Measurements from ENCODE around the gene GRIPAP1.
A peak's percentile ranks its signal among the peaks of the same experiment; 100 is the strongest.

Gene GRIPAP1, protein sequence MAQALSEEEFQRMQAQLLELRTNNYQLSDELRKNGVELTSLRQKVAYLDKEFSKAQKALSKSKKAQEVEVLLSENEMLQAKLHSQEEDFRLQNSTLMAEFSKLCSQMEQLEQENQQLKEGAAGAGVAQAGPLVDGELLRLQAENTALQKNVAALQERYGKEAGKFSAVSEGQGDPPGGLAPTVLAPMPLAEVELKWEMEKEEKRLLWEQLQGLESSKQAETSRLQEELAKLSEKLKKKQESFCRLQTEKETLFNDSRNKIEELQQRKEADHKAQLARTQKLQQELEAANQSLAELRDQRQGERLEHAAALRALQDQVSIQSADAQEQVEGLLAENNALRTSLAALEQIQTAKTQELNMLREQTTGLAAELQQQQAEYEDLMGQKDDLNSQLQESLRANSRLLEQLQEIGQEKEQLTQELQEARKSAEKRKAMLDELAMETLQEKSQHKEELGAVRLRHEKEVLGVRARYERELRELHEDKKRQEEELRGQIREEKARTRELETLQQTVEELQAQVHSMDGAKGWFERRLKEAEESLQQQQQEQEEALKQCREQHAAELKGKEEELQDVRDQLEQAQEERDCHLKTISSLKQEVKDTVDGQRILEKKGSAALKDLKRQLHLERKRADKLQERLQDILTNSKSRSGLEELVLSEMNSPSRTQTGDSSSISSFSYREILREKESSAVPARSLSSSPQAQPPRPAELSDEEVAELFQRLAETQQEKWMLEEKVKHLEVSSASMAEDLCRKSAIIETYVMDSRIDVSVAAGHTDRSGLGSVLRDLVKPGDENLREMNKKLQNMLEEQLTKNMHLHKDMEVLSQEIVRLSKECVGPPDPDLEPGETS

DNA sequence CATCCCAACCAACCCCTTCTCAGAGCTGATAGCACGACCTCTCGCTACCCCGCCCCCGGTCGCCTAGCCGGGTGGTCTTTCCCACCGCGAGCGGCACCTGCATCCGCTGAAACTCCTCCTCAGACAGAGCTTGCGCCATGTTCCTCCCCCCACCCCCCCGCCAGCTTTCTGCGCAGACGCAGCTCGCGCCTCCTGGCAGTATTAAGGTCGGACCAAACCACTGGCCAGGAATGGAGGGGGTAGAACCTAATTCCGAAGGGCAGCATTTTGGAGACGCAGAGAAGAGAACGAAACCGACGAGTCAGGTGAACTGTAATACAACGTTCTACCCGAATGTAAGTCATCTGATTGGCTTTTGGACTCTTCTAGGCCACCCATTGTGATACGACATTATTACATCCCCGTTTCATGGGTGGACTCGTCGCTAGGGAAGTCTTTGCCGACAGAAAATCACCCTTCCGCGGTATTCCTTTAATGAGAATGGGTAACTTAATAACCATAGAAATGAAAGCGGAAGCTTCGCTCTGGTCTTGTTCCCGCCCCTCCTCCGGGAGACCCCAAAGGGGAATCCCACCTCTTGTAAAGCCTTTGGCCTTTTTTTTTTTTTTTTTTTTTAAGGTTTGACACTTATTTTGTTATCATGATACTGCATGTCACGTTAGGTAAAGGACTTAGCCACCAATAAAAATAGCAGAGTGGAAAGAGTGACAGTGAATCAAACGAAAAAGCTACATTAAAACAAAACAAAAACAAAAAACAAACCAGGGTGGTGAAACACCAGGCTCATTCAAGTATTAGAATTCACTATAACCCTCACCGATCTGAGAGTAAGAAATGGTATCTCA lies at the start of gene GRIPAP1:
GRIPAP1 (minus strand) TSS at position 174 of the 845 bp plus-strand sequence; CDS start at position 139, 35 bp downstream.
- DNase-seq (ENCODE audit: low read depth in 2 of 2), result peak; percentile 44 to 49

DNA sequence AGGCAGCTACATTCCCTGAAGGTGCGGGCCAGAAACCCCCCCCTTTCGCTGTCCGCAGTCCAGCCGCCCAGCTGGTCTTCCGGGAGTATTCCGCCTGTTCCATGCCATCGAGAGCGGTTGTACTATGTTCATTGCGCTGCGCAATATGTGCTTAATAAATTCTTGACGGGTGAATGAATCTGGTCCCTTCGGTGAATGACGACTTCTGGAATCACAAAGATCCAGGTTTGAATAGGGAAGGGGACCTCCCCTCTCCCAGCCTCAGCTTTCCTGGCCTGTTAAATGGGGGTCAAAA lies 41.9 kb upstream of the GRIPAP1 start:
- no peak for DNase-seq (ENCODE audit: low read depth in 2 of 2)

DNA sequence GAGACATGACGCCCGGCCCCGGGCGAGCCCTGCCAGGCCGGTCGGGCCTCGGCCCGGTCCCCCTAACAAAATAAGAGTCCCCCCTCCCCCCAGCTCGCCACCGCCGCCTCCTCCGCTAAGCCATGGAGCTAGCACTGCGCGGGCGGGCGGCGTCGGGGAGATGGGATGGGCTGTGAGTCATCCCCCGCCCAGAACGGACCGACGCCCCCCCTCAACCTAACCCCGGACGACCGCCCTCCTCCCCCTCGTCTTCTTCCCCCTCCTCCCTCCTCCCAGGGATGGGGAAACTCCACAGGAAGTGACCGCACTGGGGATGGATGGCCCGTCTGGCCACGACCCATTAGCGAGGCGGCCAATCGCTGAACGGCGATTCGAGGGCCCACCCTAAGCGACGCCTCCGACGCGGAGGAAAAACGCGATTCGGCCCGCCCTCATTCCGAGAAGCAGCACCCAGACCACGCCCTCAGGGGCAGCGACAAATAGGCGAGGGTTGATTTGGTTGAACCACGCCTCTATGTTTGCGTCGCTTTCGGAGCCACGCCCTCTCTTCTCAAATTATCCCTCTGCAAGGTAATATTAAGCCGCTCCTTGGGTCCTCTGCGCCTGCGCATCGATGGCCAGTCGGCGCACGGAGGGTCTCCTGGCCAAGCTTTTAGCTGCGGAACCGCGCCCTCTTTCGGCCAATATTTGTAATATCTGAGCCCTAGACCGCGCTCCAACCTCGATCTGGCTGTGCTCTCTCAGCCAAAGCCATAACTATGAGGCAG lies 41.3 kb upstream of the GRIPAP1 start, which contains the start of gene TFE3:
TFE3 (minus strand) TSS at position 138 of the 767 bp plus-strand sequence; CDS start at position 7, 131 bp downstream.
- DNase-seq (ENCODE audit: low read depth in 2 of 2), result peak; percentile 82 to 90

DNA sequence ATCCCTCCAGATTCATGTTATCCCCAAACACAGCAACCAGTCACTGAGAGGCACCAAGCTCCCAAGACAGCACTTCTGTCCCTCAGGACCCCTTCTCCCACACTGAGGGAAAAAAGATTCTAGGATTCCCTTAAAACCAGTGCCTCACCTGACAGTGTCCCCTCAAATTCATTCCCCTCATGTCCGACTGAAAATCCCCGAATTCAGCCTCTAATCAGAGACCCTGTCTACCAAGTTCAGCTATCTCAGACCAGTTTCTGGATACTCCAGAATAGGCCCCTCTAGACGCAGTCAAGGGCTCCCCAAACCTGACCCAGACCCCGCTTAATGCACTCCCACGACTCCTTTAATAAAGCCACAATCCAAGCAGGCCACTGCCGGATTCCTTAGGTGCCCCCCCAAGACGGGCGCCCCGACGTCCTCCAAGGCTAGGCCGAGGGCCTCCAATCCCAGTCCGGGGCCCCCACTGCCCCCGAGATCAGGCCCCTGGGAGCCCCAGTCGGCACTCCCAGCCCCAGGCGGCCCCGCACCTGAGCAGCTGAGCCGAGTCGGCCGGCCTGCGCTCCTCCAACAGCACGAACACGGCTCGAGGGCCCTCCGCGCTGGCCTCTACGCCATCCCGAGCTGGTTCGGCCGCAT lies 40.6 kb upstream of the GRIPAP1 start:
- DNase-seq (ENCODE audit: low read depth in 2 of 2), result no peak

DNA sequence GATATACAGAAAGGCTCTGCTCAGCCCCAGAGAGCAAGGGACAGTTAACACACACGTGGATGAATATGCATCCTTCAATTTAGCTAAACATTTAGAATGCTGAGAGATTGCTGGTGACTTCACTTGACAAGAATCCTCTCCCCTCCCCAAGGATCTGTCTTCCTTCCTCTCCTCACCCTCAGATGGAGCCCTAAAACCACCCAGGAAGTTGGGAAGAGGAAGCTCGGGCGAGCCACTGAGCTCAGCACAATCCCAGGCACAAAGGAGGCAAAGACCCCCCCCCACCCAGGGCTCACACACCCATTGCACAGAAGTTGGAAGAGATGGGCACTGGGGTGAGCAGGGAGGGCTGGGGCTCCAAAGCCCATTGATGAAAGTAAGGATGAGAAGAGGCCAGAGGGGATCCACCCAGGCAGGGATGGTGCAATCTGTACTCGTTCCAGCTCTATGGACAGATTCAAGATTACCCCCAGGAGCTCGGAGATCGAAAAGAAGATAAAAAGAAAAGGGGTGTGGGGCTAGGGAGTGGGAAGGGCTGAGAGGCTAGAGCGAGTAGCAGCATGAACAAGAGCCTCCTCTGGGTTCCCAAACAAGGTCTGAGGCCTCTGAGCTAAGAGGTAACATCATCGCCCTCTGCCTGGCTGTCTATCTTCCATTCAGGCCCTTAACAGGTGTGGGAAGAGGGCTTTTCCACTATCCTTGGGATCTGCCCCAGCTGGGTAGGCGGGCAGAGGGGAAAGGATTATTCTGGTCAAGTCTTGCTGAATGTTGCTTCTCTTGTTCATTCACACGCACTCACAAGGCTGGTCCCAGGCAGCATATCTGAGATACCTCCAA lies 39.9 kb upstream of the GRIPAP1 start:
- no peak for DNase-seq (ENCODE audit: low read depth in 2 of 2)

DNA sequence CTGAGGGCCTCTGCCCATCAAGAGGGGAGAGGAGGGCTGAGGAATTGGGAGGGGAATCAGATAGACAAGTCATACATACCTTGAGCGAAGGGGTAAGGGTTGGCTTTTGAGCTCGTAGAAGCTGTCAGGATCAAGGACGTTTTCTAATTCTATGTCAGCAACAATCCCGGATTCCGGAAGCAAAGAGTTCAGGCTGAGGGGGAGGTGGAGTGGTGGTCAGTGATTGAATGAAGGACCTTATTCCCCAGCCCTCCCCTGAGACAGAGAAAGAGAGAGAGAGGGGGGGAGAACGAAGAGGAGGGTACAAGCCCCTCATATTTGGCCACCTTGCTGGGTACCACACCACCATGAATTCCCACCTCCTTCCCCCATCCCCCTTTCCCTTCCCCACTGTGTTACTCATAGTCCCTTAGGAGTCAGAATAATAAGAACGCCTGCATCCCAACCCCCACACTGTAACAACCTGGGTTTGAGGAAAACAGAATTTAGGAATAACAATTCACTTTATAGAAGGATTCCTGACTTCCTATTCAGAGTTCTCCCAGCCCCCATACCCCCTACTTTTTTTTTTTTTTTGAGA lies 38.4 kb upstream of the GRIPAP1 start:
- no peak for DNase-seq (ENCODE audit: low read depth in 2 of 2)

DNA sequence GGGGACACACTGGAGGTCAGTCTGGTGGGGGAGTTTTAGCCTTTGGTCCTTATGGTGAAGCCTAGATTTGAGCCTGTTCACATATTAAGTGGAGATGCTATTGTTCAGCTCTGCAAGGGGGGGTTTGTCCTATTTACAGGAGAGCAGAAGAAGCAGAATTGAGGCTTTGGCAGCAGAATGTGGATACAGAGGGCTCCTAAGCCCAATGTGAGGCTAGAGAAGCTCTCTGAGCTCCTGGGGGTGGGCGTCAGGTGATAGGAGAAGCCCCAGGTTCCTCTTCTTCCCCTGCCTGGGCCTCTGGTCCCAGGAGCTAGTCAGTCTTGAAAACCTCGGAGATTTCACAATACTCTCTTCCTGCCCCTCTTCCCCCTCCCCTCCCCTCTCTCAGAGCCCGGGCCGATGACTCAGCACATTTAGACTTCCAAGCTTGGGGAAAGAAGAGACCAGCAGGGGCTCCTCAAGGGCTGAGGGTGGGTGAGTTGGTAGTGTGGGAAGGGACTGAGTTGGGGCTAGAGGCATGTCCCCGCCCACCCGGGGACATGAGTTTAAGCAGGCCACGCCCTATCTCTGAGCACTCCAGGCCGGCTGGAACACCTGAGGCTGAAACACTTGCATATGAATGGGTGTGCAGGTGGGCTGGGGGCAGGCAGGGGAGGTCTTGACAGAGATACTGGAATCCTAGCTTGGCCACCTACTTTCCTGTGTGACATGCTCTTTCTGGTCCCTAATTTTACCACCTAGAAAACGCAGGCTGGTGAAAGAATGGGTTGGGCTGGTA lies 37.7 kb upstream of the GRIPAP1 start:
- peak in 1 of 2 donors; percentile 10 for DNase-seq (ENCODE audit: low read depth in 2 of 2)

DNA sequence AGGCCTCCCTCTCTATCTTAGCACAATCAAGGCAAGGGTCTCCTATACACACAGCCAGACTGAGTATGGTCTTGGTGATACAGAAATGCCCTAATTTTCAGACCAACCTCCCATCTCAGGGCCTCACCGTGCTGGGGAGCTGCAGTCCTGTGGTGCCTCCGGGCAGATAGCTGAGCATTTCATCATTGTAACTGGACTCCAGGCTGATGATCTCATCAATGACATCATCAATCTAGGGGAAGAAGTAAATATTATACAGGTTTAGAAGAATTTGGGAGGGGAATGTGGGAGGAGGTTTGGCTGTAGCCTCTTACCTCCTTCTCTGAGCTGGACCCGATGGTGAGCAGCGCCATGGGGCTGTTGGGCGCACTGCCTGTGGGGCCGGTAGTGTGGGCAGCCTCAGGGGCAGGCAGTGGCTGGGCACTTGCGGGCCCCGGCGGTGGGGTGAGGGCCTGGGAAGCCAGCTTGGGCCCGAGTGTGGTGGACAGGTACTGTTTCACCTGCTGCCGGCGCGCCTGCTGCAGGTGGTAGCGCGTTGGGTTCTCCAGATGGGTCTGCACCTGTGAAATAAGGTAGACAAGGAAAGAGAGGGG lies 35.9 kb upstream of the GRIPAP1 start:
- DNase-seq (ENCODE audit: low read depth in 2 of 2), result no peak

DNA sequence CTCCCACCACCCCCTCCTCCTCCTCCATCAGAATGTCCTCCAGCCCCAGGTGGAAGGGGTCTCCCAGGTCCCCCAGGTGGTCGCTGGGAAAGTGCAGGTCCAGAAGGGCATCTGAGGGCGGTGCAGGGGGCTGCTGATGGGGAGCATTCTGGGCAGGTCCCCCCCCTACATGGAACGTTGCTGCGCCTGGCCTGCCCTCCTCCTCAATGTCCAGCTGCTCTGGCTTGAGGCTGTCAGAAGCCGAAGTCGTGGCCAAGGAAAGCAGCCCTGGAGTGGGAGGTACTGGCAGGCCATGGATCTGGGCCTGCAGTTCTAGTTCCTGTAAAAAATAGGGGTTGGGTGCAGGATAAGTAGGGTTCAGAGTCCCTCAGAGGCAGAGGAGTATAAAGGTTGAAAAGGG lies 28.2 kb upstream of the GRIPAP1 start:
- DNase-seq (ENCODE audit: low read depth in 2 of 2), result no peak

DNA sequence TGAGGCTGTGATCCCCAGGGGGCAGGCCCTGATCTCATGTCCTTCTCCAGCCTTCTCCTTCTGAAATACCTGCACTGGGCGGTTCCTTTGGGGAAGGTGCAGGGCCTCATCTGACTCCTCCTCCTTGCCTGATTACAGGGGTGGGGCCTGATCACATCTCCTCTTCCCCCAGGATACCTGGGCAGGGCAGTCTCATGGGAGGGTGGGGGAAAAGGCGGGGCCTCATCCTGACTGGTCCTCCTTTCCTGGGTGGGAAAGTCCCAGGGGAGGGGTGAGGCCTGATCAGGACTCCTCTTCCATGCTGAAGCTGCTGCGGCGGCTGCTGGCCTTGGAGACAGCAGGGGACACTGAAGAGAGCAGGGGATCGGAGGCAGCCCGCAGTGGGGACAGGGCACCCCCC lies 27.8 kb upstream of the GRIPAP1 start:
- DNase-seq (ENCODE audit: low read depth in 2 of 2), result no peak

DNA sequence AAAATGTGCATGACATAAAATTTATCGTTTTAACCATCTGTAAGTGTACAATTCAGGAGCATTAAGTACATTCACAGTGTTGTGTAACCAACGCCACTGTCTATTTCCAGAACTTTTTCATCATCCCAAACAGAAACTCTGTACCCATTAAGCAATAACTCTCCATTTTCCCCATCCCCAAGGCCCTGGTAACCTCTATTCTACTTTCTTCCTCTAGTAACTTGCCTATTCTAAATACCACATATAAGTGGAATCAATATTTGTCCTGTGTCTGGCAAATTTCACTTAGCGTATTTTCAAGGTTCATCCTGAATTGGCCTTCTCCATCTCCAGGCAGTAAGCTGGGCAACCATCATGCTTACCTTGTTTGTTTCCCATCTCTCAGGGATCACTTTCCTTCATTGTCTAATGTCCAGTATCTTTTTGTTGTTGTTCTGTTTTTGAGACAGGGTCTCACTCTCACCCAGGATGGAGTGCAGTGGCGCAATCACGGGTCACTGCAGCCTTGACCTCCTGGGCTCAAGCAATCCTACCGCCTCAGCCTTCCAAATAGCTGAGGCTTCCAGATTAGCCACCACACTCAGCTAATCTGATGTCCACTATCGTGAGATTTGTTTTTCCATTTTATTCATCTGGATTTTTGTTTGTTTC lies 17.7 kb upstream of the GRIPAP1 start:
- DNase-seq (ENCODE audit: low read depth in 2 of 2), result no peak

DNA sequence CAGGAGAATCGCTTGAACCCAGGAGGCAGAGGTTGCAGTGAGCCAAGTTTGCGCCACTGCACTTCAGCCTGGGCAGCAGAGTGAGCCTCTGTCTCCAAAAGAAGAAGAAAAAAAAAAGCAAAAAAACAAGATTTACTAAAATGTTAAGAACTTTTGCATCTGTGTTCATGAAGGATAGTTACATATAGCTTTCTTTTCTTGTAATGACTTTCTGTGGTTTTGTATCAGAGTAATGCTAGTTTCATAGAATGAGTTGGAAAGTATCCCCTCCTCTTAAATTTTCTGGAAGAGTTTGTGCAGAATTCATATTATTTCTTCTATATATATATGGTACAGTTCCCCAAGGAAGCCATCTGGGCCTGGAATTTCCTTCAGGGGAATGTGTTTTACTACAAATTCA lies 17.0 kb upstream of the GRIPAP1 start:
- DNase-seq (ENCODE audit: low read depth in 2 of 2), result no peak

DNA sequence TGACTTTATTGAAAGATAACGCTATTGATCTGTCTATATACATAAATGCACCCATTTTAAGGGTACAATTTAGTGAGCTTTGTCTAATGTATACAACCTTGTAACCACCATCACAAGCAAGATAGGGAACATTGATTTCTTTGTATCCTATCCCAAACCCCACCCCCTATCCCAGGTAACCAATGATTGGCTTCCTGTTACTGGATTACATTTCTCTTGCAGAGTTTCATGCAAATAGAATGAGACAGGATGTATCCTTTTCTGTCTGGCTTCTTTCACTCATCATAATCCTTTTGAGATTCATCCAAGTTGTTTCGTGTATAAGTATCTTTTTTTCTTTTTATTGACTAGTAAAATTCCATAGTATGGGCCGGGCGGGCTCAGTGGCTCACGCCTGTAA lies 1.6 kb upstream of the GRIPAP1 start:
- no peak for DNase-seq (ENCODE audit: low read depth in 2 of 2)

DNA sequence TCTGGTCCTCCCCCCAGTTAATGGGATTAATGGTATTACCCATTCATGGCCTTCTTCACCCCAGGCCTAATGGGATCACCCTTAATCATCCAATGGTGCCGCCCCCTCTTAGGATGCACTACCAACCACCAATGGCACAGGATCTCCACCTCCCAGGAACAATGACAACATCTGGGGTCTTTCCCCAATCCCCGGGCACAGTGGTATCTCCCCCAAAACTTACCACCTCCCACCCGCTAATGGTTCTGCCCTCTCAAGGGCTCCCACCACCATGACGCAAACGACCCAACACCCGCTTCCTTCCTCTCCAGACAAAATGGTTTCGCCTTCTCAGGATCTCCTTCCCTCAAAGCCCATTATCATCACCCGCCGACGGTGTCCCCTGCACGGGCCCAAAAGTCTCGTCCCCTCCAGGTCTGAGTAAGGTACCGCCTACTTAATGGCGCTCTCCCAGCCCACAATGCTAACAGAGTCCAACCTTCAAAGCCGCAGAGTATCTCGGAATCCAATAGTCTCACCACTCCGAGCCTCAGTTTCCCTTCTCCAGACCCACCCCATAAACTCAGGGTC lies 458 bp downstream of the GRIPAP1 start:
- peak; percentile 0 to 5 for DNase-seq (ENCODE audit: low read depth in 2 of 2)

DNA sequence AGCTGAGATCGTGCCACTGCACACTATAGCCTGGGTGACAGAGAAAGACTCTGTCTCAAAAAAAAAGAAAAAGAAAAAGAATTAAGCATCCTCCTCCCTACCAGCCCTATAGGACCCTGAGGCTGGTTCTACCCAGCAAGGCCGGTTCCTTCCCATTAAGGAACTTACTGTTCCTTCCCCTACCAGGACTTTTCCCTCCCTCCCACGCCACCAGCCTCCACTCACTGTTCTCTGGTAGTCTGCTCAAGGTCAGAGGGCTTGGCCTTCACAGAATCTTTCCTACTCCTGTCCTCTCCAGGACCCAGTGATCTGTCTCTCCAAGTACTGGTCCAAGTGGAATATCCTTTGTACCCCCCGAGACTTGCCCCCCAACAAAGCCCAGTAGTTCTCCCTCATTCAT lies 1.4 kb downstream of the GRIPAP1 start:
- DNase-seq (ENCODE audit: low read depth in 2 of 2), result no peak

DNA sequence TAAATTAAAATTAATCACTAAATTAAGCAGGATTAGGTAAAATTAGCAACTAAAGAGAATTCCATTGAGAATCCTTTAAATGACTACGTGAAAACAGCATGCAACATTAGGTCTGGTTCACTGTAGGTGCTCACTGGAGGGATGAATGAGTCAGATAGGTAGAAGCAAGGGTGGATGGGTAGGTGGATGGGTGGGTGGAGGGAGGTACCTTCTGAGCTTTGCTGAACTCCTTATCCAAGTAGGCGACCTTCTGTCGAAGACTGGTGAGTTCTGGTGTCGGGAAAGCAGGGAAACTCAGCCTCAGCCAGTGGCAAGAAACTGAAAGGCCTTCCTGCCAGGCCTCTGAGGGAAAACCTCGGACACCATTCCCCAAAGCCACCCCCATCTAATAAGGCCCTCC lies 3.0 kb downstream of the GRIPAP1 start:
- DNase-seq (ENCODE audit: low read depth in 2 of 2), result no peak

DNA sequence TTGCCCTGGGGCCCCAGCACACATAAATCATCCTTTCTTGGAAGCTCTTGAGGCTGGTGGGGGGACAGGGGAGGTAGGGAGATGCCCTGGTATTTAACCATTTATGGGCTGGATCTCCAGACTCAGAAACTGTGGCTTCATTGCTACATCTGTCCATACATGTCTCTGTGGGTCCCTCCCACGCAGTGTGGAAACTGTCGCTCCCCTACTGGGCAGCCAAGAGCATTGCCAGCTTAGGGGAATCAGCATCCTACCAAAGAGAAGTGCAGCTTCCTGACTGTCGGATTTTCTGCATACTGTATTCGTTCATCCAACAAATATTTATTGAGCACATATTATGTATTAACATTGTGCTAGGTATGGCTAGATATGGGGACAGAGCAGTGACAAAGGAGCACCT lies 3.7 kb downstream of the GRIPAP1 start:
- no peak for DNase-seq (ENCODE audit: low read depth in 2 of 2)
